Measurements from ENCODE around the gene SNX9. TPM values are rescaled to one million over a fixed set of nuclear protein-coding genes. Genes with fewer than 3 reads are reported as not detected.
"Not testable (repeated sequence)": the region's sequence is repeated elsewhere in the genome, so short reads cannot be mapped to it uniquely, and the experiment has no call there.

SNX9 gene
- total RNA-seq, 2 experiments from 2014 or later: 63.4 to 64.4 TPM

DNA sequence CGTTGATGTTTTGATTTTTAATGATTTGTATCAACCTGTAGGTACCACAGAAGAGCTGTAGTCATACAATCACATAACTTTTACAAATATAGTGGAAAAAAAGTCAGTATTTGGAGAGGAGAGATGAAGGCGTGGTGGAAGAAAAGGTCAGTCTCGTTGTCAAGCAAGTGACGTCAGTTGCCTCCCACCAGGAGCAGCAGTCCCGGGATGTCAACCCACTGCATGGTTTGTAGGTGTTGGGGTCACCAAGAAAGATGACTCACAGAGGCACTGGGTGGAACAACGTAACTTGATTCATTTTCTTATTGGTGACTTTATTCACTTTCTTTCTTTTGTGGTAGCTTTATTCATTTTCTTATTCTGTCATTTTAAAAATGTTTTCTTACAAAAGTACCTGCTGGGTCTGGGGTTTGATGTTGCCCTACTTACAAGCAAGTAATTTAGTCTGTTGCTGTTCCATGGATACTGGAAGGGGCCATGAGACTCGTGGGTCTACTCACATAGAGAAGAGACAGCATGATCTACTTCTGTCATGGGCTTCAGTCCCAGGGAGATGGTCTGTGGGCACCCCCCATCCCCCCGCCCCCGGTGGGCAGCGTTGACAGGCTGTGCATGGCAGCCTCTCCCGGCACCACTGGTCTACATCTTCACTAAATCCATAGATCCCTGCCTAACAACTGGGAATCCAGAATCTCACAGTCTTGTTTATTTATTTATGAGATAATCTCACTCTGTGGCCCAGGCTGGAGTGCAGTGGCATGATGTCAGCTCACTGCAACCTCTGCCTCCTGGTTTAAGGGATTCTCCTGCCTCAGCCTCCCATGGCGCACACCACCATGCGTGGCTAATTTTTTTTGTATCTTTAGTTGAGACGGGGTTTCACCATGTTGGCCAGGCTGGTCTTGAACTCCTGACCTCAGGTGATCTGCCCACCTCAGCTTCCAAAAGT is 122.2 kb downstream of the SNX9 start:
- H3K27ac Mint-ChIP-seq: peak overlapping the region; percentile 76
- peaks cover 18% of the 10 kb centered on the region for H3K9me3 Mint-ChIP-seq
- peaks cover 5% of the 10 kb centered on the region for H3K27me3 Mint-ChIP-seq
- peak overlapping the region; percentile 12 for H3K4me3 Mint-ChIP-seq
- DNase-seq: peak; percentile 69
- H3K4me1 Mint-ChIP-seq: peaks cover 47% of the 10 kb centered on the region
- peaks cover 72% of the 10 kb centered on the region for H3K36me3 Mint-ChIP-seq

DNA sequence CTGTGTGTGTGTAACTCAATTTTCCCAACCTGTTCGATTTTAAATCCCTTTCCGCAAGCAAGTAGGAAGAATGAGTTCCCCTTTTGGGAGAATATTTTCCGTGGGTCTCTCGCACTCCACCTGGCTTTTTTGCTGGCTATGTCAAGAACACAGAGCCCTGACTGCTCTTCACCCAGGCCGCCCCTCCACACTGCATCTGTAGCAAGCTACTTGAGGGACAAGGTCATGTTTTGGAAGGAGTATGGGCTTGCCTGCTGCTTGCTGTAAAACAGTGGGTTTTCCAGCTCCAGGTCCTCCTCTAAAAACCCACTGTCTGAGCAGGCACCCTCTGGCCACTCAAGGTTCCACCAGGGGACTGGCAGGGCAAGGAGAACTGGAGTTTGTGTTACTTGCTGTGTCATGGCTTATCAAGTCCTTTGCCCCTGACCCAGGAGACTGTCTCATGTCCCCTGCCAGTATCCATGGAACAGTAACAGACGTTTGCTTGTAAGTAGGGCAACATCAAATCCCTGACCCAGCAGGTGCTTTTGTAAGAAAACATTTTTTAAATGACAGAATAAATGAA is 123.1 kb downstream of the SNX9 start:
- DNase-seq: no peak
- Mint-ChIP-seq H3K27ac (peak overlapping the region; percentile 76), H3K4me3 (peak overlapping the region; percentile 12), H3K27me3 (peaks cover 6% of the 10 kb centered on the region), H3K36me3 (peaks cover 68% of the 10 kb centered on the region), H3K4me1 (peaks cover 40% of the 10 kb centered on the region), H3K9me3 (peaks cover 25% of the 10 kb centered on the region)

DNA sequence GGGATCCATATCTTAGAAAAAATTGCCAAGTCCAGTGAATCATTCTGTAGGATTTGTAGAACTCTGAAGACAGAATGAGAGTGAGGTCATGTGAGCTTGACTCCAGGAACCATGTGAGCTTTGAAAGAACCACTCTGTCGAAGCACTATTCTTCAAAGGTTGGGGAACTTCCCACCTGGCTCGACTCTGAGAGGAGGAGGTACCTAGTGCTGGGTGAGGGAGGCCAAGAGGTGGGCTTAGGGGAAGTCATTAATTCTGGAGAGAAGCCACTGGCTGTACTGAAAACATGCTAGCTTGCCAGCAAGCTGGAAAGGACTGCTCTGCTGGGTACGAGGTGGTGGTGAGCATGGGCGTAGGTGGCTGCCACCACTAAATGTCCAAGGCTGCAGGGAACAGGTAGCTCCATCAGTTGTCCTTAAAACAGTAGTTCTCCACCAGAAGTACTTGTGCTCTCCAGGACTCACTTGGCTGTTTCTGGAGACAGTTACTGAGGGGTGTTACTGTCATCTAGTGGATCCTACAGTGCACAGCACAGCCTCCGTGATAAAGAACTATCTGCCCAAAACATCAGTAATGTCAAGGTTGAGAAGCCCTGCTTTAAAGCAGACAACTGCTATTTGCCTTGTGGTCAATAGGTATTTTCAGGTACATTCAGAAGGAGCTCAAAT is 124.0 kb downstream of the SNX9 start:
- H3K4me1 Mint-ChIP-seq: peaks cover 40% of the 10 kb centered on the region
- DNase-seq: no peak
- H3K27me3 Mint-ChIP-seq: peaks cover 6% of the 10 kb centered on the region
- H3K27ac Mint-ChIP-seq: peak overlapping the region; percentile 76
- H3K9me3 Mint-ChIP-seq: peaks cover 25% of the 10 kb centered on the region
- peaks cover 63% of the 10 kb centered on the region for H3K36me3 Mint-ChIP-seq
- peak overlapping the region; percentile 19 for H3K4me3 Mint-ChIP-seq

DNA sequence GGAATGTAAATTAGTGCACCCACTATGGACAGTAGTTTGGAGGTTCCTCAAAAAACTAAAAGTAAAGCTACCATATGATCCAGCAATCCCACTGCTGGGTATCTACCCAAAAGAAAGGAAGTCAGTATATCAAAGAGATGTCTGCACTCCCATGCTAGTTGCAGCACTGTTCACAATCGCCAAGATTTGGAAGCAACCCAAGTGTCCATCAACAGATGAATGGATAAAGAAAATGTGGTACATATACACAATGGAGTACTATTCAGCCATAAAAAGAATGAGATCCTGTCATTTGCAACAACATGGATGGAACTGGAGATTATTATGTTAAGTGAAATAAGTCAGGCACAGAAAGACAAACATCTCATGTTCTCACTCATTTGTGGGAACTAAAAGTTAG is 127.9 kb downstream of the SNX9 start:
- Mint-ChIP-seq H3K9me3 (peaks cover 25% of the 10 kb centered on the region), H3K4me1 (peaks cover 26% of the 10 kb centered on the region), H3K27me3 (peaks cover 14% of the 10 kb centered on the region), H3K36me3 (peaks cover 33% of the 10 kb centered on the region)
- H3K4me3 Mint-ChIP-seq, DNase-seq, H3K27ac Mint-ChIP-seq: not testable (repeated sequence)

DNA sequence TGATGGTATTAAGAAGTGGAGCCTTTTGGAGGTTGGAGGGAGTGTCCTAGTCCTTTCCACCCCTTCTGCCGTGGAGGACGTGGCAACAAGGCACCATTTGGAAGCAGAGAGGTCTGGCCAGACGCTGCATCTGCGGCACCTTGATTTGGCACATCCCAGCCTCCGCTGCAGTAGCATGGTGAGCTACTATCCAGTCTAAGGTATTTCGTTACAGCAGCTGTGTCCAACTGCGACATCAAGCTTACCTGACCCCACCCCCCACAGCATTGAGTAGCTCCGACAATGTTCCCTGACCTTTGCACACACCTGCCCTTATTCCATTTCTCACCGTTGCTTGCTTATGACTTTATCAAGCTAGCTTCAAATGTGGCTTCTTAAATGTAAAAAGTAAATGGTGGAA is 128.8 kb downstream of the SNX9 start:
- H3K36me3 Mint-ChIP-seq: peaks cover 23% of the 10 kb centered on the region
- peaks cover 14% of the 10 kb centered on the region for H3K27me3 Mint-ChIP-seq
- peaks cover 25% of the 10 kb centered on the region for H3K9me3 Mint-ChIP-seq
- DNase-seq: no peak
- peaks cover 17% of the 10 kb centered on the region for H3K4me1 Mint-ChIP-seq
- H3K27ac Mint-ChIP-seq: no peak overlapping the region
- no peak overlapping the region for H3K4me3 Mint-ChIP-seq

DNA sequence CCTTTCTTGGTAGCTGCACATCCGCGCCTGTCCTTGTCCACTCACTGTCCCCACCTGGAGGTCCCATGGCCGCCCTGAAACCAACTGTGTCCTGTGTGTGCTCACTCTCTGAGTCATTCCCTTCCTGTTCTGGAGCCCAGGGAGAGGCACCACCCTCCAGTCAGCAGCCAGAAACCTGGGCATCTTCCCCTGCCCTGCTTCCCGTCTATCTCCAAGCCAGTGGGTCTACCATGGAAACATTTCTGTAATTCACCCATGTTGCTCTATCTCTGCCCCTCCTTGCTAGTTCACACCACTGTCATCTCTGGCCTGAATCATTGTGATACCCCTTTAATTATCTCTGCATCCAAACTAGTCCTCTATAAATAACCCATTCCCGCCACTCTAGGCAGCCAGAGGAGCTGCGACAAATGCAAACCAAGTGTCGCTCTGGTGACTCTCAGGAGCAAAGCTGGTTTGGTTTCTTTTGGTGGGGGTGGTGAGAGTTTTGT is 129.9 kb downstream of the SNX9 start:
- Mint-ChIP-seq H3K36me3 (peaks cover 17% of the 10 kb centered on the region), H3K4me3 (no peak overlapping the region), H3K27me3 (peaks cover 14% of the 10 kb centered on the region), H3K9me3 (peaks cover 27% of the 10 kb centered on the region), H3K27ac (no peak overlapping the region), H3K4me1 (peaks cover 11% of the 10 kb centered on the region)
- no peak for DNase-seq

DNA sequence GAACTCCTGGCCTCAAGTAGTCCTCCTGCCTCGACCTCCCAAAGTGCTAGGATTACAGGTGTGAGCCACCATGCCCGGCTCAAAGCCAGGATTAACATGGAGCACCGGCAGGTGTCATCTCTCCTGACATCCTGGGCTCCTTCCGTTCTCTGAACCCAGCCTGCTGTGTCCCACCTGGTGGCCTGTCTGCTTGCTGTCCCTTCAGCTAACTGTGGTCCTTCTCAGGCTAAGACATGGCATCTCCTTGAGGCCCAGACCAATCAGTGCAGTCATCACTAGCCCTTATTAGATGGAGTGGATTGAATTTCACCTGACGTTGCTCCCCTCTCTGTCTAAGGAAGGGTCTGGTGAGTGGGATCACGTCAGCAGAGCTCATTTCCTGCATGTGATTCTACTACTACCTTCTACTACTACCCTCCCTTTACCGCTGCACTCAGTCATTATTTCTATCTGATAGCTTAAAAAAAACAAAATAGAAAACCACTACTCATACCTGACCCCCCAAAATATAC is 130.6 kb downstream of the SNX9 start:
- Mint-ChIP-seq H3K27me3 (peaks cover 14% of the 10 kb centered on the region), H3K4me1 (peaks cover 11% of the 10 kb centered on the region), H3K9me3 (peaks cover 28% of the 10 kb centered on the region), H3K36me3 (peaks cover 17% of the 10 kb centered on the region), H3K27ac (no peak overlapping the region), H3K4me3 (no peak overlapping the region)
- no peak for DNase-seq

DNA sequence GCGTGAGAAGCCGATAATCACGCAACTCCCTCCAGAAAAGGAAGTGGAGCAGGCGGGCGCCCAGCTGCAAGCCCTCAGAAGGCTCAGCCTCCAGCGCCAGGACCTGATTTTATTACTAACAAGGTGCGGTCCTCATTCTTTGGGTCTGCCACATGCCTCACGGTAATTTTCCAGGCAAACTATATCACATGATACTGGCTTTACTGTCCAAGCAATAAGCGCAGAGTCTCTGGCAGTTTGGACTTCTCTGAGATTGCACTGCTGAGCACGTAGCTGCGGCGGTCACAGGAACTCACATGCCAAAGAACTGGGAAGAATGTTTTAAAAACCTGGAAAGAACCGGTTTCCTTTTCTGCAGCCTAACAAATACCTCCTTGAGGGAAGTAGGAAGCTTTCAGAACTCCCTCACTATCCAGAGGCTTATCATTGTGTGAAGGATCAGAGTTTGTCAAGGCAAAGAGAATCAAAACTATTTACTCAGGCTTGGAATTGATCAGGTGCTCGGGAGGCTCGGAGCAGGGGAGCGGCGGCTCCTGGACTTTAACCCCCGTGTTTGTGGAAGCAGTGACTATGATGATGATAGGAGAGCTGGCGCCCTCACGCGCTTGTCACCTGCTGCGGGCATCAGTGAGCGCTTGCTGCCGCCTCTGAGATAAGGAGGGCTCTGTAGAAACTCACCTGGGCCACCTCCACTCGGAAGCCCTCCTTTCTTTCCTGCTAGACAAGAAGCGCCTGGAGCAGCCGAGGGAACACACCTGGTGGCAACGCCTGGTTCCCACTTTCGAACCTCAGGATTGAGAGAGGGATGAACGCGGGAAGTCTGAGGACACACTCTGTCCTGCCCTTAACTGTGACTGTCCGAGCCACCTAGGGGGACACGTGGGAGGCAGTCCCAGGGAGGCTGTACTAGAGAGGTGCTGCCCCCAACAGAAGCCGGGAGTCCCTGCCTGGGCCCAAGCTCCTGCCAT is 131.4 kb downstream of the SNX9 start:
- no peak overlapping the region for H3K4me3 Mint-ChIP-seq
- DNase-seq: no peak
- peaks cover 14% of the 10 kb centered on the region for H3K27me3 Mint-ChIP-seq
- H3K27ac Mint-ChIP-seq: no peak overlapping the region
- peaks cover 10% of the 10 kb centered on the region for H3K4me1 Mint-ChIP-seq
- H3K9me3 Mint-ChIP-seq: peaks cover 28% of the 10 kb centered on the region
- peaks cover 13% of the 10 kb centered on the region for H3K36me3 Mint-ChIP-seq

DNA sequence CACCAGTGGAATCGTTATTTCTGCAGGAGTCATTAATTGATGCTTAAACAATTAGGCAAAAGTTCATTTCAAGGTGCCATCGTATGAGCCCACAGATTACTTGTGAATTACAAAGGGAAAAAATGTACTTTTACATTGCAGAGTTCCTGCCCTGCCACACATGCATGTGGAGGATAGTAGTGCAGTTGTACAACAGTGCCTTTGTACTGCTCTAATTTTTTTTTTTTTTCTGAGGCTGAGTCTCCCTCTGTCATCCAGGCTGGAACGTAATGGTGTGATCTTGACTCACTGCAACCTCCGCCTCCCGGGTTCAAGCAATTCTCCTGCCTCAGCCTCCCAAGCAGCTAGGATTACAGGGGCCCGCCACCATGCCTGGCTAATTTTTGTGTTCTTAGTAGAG is 132.6 kb downstream of the SNX9 start:
- no peak for DNase-seq
- Mint-ChIP-seq H3K27ac (no peak overlapping the region), H3K4me3 (no peak overlapping the region), H3K36me3 (peaks cover 15% of the 10 kb centered on the region), H3K27me3 (peaks cover 9% of the 10 kb centered on the region), H3K4me1 (peaks cover 10% of the 10 kb centered on the region), H3K9me3 (peaks cover 22% of the 10 kb centered on the region)

DNA sequence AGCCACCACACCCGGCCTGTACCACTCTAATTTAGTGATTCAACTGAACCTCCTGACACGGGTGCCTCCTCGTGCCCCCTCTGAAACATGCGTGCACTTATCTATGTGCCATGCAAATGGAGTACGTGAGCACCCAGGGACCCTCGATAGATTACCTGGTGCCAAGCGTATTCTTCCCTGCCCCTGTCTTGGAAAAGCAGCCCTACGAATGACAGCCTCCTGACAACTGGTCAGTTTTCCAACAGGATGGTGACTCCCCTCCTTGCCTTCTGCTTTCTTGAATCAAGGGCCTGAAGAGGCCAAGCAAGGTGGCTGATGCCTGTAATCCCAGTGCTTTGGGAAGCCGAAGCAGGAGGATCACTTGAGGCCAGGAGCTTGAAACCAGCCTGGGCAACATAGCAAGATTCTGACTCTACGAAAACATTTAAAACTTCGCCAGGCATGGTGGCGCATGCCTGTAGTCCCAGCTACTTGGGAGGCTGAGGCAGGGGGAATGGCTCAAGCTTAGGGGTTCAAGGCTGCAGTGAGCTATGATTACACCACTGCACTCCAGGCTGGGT is 133.2 kb downstream of the SNX9 start:
- peaks cover 9% of the 10 kb centered on the region for H3K27me3 Mint-ChIP-seq
- peaks cover 18% of the 10 kb centered on the region for H3K9me3 Mint-ChIP-seq
- H3K36me3 Mint-ChIP-seq: peaks cover 15% of the 10 kb centered on the region

DNA sequence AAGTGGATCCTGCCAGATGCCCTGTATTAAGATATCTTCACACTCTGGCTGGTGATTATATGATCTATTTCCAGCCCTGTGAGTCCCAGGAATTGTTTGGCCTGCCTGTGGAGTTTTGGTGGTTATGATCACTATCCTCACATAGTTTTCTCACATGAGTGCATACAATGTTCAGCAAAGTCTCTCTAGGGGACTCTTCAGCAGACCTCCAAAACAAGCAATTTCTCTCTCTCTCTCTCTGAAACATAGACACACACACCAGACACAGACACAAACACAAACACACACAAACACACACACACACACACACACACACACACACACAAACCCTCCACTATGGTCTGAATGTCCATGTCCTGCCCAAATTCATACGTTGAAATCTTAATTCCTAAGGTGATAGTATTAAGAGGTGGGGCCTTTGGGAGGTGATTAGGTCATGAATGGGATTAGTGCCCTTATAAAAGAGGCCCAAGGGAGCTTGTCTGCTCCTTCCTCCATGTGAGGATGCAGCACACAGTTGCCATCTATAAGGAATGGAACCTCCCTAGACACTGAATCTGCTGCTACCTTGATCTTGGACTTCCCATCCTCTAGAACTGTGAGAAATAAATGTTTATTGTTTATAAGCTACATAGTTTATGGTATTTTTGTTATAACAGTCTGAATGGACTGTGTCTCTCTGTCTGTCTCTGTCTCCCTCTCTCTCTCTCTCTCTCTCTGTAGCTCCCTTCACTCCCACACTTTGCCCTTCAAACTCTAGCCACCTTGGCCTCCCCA is 136.6 kb downstream of the SNX9 start:
- Mint-ChIP-seq H3K27me3 (peaks cover 6% of the 10 kb centered on the region), H3K4me3 (no peak overlapping the region), H3K9me3 (peaks cover 28% of the 10 kb centered on the region), H3K4me1 (peaks cover 28% of the 10 kb centered on the region), H3K27ac (no peak overlapping the region), H3K36me3 (peaks cover 25% of the 10 kb centered on the region)
- DNase-seq: no peak

More for the DNA sequence above, 133.2 kb downstream of the SNX9 start:
- H3K4me1 Mint-ChIP-seq: peaks cover 11% of the 10 kb centered on the region
- no peak overlapping the region for H3K4me3 Mint-ChIP-seq
- no peak overlapping the region for H3K27ac Mint-ChIP-seq
- no peak for DNase-seq

DNA sequence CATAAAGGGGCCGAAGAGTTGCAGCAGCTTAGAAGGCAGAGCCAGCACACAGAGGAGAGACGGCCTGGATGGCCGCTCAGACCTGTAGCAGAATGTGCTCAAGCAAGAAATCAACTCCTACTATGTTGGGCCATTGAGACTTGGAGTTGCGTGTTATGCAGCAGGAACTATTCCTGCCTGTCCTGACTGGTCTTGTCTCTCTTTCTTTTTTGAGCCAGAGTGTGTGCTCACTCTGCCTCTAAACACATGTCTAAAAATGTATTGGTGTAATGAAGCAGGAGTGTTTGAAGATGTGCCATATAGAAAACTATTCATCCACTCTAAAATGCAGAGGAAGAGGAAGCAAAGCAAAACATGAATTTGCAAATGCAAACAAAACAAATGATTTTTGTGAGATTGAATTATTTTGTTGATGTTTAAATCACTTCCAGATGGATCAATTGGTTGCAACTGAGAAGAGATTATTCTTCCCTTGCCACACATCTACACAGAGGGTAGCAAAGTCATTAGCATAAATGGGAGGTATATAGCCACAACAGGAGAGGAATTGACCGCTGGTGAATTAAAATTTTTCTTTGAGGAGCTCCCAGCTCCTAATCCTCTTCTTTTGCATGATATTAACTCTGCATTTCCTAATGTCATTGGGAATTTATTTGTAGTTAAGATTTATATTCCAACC is 138.2 kb downstream of the SNX9 start:
- Mint-ChIP-seq H3K9me3 (peaks cover 30% of the 10 kb centered on the region), H3K27ac (no peak overlapping the region), H3K36me3 (peaks cover 25% of the 10 kb centered on the region), H3K4me3 (no peak overlapping the region), H3K27me3 (no peaks in the 10 kb centered on the region), H3K4me1 (peaks cover 28% of the 10 kb centered on the region)
- DNase-seq: no peak

Data from activated naive CD8-positive, alpha-beta T cell treated with anti-CD3 and anti-CD28 coated beads for 36 hours (primary cell).